Keratinocyte (primary cell): ENCODE results near the gene CRYGB. TPM values are rescaled to one million over a fixed set of nuclear protein-coding genes. Genes with fewer than 3 reads are reported as not detected.

Experiments used
- DNase-seq: peaks from one replicate; pipeline ENCODE4 v3.0.0-alpha.2; 2011; ENCODE audit warnings: low read depth, missing footprints, low spot score
- FAIRE-seq: peaks from 2 replicates; lab custom pipeline; 2011; peaks lifted over from hg19 to GRCh38; lab: Jason Lieb, UNC
- H2AFZ ChIP-seq: 2 replicates; pipeline ENCODE4 v1.6.0; 2012; ENCODE audit warnings: low read length, control low read depth, inconsistent platforms; ENCODE audit not compliant: control insufficient read depth
- H3K27ac ChIP-seq: 2 replicates; pipeline ENCODE4 v1.5.1; 2011; ENCODE audit warnings: low read length; ENCODE audit not compliant: control insufficient read depth, insufficient read depth
- H3K27me3 ChIP-seq: 3 replicates; pipeline ENCODE4 v1.6.0; 2011; ENCODE audit warnings: low read length; ENCODE audit not compliant: control insufficient read depth, insufficient read depth; ENCODE audit errors: extremely low read depth
- H3K36me3 ChIP-seq, 2 experiments: 2 replicates in 1 of 2; 3 replicates in 1 of 2; pipeline ENCODE4 v1.5.1; 2011; ENCODE audit warnings: low read length in 2 of 2, mild to moderate bottlenecking in 1 of 2; ENCODE audit not compliant: control insufficient read depth in 2 of 2, insufficient read depth in 2 of 2; ENCODE audit errors: extremely low read depth in 1 of 2
- H3K4me1 ChIP-seq: 3 replicates; pipeline ENCODE4 v1.5.1; 2011; ENCODE audit warnings: low read length; ENCODE audit not compliant: control insufficient read depth, insufficient read depth; ENCODE audit errors: extremely low read depth
- H3K4me2 ChIP-seq: 3 replicates; pipeline ENCODE4 v1.6.0; 2011; ENCODE audit warnings: low read depth, low read length; ENCODE audit not compliant: control insufficient read depth, insufficient read depth; ENCODE audit errors: extremely low read depth
- H3K4me3 ChIP-seq, 3 experiments: fragments of 200-600 bp in 1 of 3; sonication (generic) in 1 of 3; 2 replicates in 2 of 3; 3 replicates in 1 of 3; pipeline ENCODE4 v1.5.1; 2011 to 2016; ENCODE audit warnings: low read length in 3 of 3, mild to moderate bottlenecking in 3 of 3, control low read depth in 2 of 3, inconsistent platforms in 1 of 3, low read depth in 1 of 3, mixed read lengths in 1 of 3, mixed run types in 1 of 3, moderate library complexity in 1 of 3; ENCODE audit not compliant: control insufficient read depth in 2 of 3, insufficient read depth in 2 of 3; ENCODE audit errors: extremely low read depth in 1 of 3
- H3K79me2 ChIP-seq: 2 replicates; pipeline ENCODE4 v1.6.0; 2012; ENCODE audit warnings: low read length; ENCODE audit not compliant: control insufficient read depth, insufficient read depth
- H3K9ac ChIP-seq: 3 replicates; pipeline ENCODE4 v1.6.0; 2011; ENCODE audit warnings: low read length; ENCODE audit not compliant: control insufficient read depth, insufficient read depth; ENCODE audit errors: extremely low read depth
- H3K9me1 ChIP-seq: 3 replicates; pipeline ENCODE4 v1.6.0; 2011; ENCODE audit warnings: low read length; ENCODE audit not compliant: control insufficient read depth, insufficient read depth; ENCODE audit errors: extremely low read depth
- H3K9me3 ChIP-seq: 2 replicates; pipeline ENCODE4 v1.5.1; 2012; ENCODE audit warnings: low read depth, low read length; ENCODE audit not compliant: control insufficient read depth
- H4K20me1 ChIP-seq: 3 replicates; pipeline ENCODE4 v1.6.0; 2011; ENCODE audit warnings: low read length; ENCODE audit not compliant: control insufficient read depth, insufficient read depth; ENCODE audit errors: extremely low read depth
- EZH2 ChIP-seq: IDR thresholded peaks from one replicate; pipeline ENCODE4 v1.6.1; 2012; ENCODE audit warnings: inconsistent platforms, mild to moderate bottlenecking, low read length, moderate library complexity
- dilution Hi-C: fragments of 300-500 bp; cut with MboI; formaldehyde crosslinking; loops from one replicate; pipeline ENCODE4 v1.7.0; 2020; ENCODE audit warnings: low sequenced_read_pairs; ENCODE audit not compliant: extremely low pct_ligation_motif_present
- polyA plus RNA-seq, 5 experiments: library from polyadenylated mRNA; depleted of rRNA in 3 of 5; stranded (reverse) in 3 of 5; stranded (forward) in 1 of 5; unstranded in 1 of 5; fragments of >200 nt; gene quantifications; 1 replicate in 1 of 5; 2 replicates in 3 of 5; 3 replicates in 1 of 5; pipeline versions ENCODE4 v1.2.1 to v1.2.3, GENCODE V29; 2011 to 2012; ENCODE audit warnings: missing spikeins in 2 of 5, low read depth in 1 of 5, low replicate concordance in 1 of 5
- TF ChIP-seq, protein P1 (sequence below), 3 experiments: IDR thresholded peaks in 1 of 3; conservative IDR thresholded peaks in 1 of 3; optimal IDR thresholded peaks in 1 of 3; 2 replicates in 2 of 3; 3 replicates in 1 of 3; pipeline versions ENCODE3 to v1.5.1; 2011; ENCODE audit warnings: low read length in 3 of 3, mild to moderate bottlenecking in 3 of 3, moderate library complexity in 2 of 3, control low read depth in 1 of 3, inconsistent platforms in 1 of 3; ENCODE audit not compliant: insufficient read depth in 2 of 3; ENCODE audit errors: extremely low read depth in 1 of 3

The CRYGB gene
- polyA plus RNA-seq, 1 donor (not counting 4 experiments of a cell fraction or from before 2014, with no cell fraction given), result not detected

- Histone ChIP-seq H3K27me3 (no peaks in the 10 kb centered on the region), H3K27ac (no peak overlapping the region), H2AFZ (no peak overlapping the region), H3K4me1 (no peaks in the 10 kb centered on the region), H3K9me3 (no peaks in the 10 kb centered on the region), H4K20me1 (no peaks in the 10 kb centered on the region), H3K9ac (no peak overlapping the region), H3K36me3 (no peaks in the 10 kb centered on the region), H3K4me2 (no peak overlapping the region), H3K79me2 (no peaks in the 10 kb centered on the region), H3K4me3 (no peak overlapping the region), H3K9me1 (no peaks in the 10 kb centered on the region)
- no peak for DNase-seq
- TF ChIP-seq, protein P1, sequence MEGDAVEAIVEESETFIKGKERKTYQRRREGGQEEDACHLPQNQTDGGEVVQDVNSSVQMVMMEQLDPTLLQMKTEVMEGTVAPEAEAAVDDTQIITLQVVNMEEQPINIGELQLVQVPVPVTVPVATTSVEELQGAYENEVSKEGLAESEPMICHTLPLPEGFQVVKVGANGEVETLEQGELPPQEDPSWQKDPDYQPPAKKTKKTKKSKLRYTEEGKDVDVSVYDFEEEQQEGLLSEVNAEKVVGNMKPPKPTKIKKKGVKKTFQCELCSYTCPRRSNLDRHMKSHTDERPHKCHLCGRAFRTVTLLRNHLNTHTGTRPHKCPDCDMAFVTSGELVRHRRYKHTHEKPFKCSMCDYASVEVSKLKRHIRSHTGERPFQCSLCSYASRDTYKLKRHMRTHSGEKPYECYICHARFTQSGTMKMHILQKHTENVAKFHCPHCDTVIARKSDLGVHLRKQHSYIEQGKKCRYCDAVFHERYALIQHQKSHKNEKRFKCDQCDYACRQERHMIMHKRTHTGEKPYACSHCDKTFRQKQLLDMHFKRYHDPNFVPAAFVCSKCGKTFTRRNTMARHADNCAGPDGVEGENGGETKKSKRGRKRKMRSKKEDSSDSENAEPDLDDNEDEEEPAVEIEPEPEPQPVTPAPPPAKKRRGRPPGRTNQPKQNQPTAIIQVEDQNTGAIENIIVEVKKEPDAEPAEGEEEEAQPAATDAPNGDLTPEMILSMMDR (optimal IDR thresholded peaks at IDR 0.05 in 1 of 3, IDR thresholded peaks at IDR 0.05 in 1 of 3, conservative IDR thresholded peaks at IDR 0.05 in 1 of 3; ENCODE audit: extremely low read depth in 1 of 3, insufficient read depth in 2 of 3, low read length in 3 of 3), result no peak
- TF ChIP-seq EZH2, result no peak
- dilution Hi-C loops, result no loop called here
- no peak for FAIRE-seq
Observed at GRCh38 chr2:208135794-208136715, 9.9 kb downstream of the CRYGB start.

DNA sequence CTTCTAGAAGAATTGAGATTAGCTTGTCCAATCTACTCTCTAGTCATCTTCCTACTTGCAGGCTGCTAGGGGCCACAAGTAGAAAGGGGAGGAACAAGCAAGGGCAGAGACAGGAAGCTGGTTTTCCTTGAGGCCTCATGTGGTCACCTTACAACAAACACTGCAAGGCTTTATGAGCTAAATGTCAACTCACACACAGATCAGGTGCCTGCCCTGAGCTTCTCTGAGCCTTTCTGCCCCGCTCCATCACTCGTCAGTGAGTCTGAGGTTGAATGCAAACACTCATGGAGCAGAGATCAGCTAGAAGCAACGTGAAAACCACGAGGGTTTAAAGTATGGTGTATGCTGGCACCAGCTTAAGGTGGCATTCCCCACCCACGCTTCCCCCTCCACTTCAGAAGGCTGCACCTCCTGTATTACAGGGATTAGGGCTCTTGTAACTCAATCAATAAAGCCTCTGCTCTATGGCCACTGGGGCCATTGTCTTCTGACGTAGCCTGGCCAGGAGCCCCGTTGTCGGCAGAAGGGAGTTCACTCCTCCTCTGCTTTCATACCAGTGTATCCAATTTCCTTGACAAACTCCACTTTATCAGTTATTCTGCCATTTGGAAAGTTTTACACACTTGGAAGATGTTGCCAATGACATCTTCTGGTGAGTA lies 10.9 kb downstream of the CRYGB start:
- Histone ChIP-seq H3K36me3 (no peaks in the 10 kb centered on the region), H2AFZ (no peak overlapping the region), H3K27ac (no peak overlapping the region), H4K20me1 (no peaks in the 10 kb centered on the region), H3K4me2 (no peak overlapping the region), H3K4me1 (peaks cover 2% of the 10 kb centered on the region), H3K79me2 (no peaks in the 10 kb centered on the region), H3K9me3 (no peaks in the 10 kb centered on the region), H3K9ac (no peak overlapping the region), H3K9me1 (no peaks in the 10 kb centered on the region), H3K27me3 (no peaks in the 10 kb centered on the region), H3K4me3 (no peak overlapping the region)
- no peak for TF ChIP-seq EZH2
- TF ChIP-seq, protein P1 (optimal IDR thresholded peaks at IDR 0.05 in 1 of 3, IDR thresholded peaks at IDR 0.05 in 1 of 3, conservative IDR thresholded peaks at IDR 0.05 in 1 of 3; ENCODE audit: extremely low read depth in 1 of 3, insufficient read depth in 2 of 3, low read length in 3 of 3), result no peak
- FAIRE-seq, result no peak
- no peak for DNase-seq
- dilution Hi-C loops, result no loop called here
